ENCODE data around the gene CNTNAP2. TPM values are rescaled to one million over a fixed set of nuclear protein-coding genes. Genes with fewer than 3 reads are reported as not detected.

The CNTNAP2 gene
- total and polyA plus RNA-seq, 7 experiments from 2014 or later: 0.02 to 0.48 (median 0.24) TPM; not detected in 2

- DNase-seq (no peak), ATAC-seq (no peak)
- Histone ChIP-seq H3K4me3 (ENCODE audit: low read length) (no peak overlapping the region), H3K9me3 (ENCODE audit: control insufficient read depth in 2 of 3, low read length in 3 of 3) (no peaks in the 10 kb centered on the region), H3K27me3 (ENCODE audit: control insufficient read depth in 2 of 2, insufficient read depth in 2 of 2, low read length in 2 of 2) (no peaks in the 10 kb centered on the region), H3K36me3 (ENCODE audit: control insufficient read depth in 2 of 3, insufficient read depth in 3 of 3, low read length in 3 of 3) (no peaks in the 10 kb centered on the region), H3K27ac (ENCODE audit: low read depth, low read length) (no peak overlapping the region), H3K4me1 (ENCODE audit: control insufficient read depth in 2 of 2, insufficient read depth in 2 of 2, low read length in 2 of 2) (no peaks in the 10 kb centered on the region)
- ChIA-PET POLR2A (no interaction called here), CTCF (no interaction called here)
- intact Hi-C loops (cut with micrococcal nuclease): no loop called here
- peaks cover 0 to 8% (median 3%) of the 10 kb centered on the region in 11 donors for H3K9me3 Mint-ChIP-seq
- no peak overlapping the region for H3K27ac Mint-ChIP-seq
- no peak overlapping the region for H3K4me3 Mint-ChIP-seq
- H3K36me3 Mint-ChIP-seq: no peaks in the 10 kb centered on the region
- H3K4me1 Mint-ChIP-seq: no peaks in the 10 kb centered on the region
- no peaks in the 10 kb centered on the region for H3K27me3 Mint-ChIP-seq
Observed at GRCh38 chr7:147513451-147513850, 1396.8 kb downstream of the CNTNAP2 start.

GRCh38 chr7:147516391-147516790 is 1399.8 kb downstream of the CNTNAP2 start:
- Histone ChIP-seq H3K27ac (ENCODE audit: low read depth, low read length) (no peak overlapping the region), H3K4me3 (ENCODE audit: low read length) (no peak overlapping the region), H3K27me3 (ENCODE audit: control insufficient read depth in 2 of 2, insufficient read depth in 2 of 2, low read length in 2 of 2) (no peaks in the 10 kb centered on the region), H3K4me1 (ENCODE audit: control insufficient read depth in 2 of 2, insufficient read depth in 2 of 2, low read length in 2 of 2) (no peaks in the 10 kb centered on the region), H3K36me3 (ENCODE audit: control insufficient read depth in 2 of 3, insufficient read depth in 3 of 3, low read length in 3 of 3) (no peaks in the 10 kb centered on the region), H3K9me3 (ENCODE audit: control insufficient read depth in 2 of 3, low read length in 3 of 3) (peaks cover 0 to 6% (median 0%) of the 10 kb centered on the region in 3 experiments)
- intact Hi-C loops (cut with micrococcal nuclease): no loop called here
- Mint-ChIP-seq H3K27me3 (no peaks in the 10 kb centered on the region), H3K36me3 (no peaks in the 10 kb centered on the region), H3K27ac (no peak overlapping the region), H3K4me3 (no peak overlapping the region), H3K9me3 (peaks cover 0 to 6% (median 2%) of the 10 kb centered on the region in 11 donors), H3K4me1 (no peaks in the 10 kb centered on the region)
- ChIA-PET POLR2A (no interaction called here), CTCF (no interaction called here)
- DNase-seq: no peak
- ATAC-seq: no peak

GRCh38 chr7:147519062-147519461 is 1402.5 kb downstream of the CNTNAP2 start:
- Mint-ChIP-seq H3K4me3 (no peak overlapping the region), H3K27ac (no peak overlapping the region)
- CTCF ChIA-PET: no interaction called here

GRCh38 chr7:147523056-147523455 is 1406.5 kb downstream of the CNTNAP2 start:
- intact Hi-C loops (cut with micrococcal nuclease): no loop called here

More at GRCh38 chr7:147519062-147519461, 1402.5 kb downstream of the CNTNAP2 start:
- Mint-ChIP-seq H3K27me3 (no peaks in the 10 kb centered on the region), H3K36me3 (no peaks in the 10 kb centered on the region), H3K4me1 (no peaks in the 10 kb centered on the region), H3K9me3 (peaks cover 0 to 5% (median 2%) of the 10 kb centered on the region in 11 donors)
- Histone ChIP-seq H3K9me3 (ENCODE audit: control insufficient read depth in 2 of 3, low read length in 3 of 3) (peaks cover 0 to 6% (median 0%) of the 10 kb centered on the region in 3 experiments), H3K4me1 (ENCODE audit: control insufficient read depth in 2 of 2, insufficient read depth in 2 of 2, low read length in 2 of 2) (no peaks in the 10 kb centered on the region), H3K36me3 (ENCODE audit: control insufficient read depth in 2 of 3, insufficient read depth in 3 of 3, low read length in 3 of 3) (no peaks in the 10 kb centered on the region), H3K27ac (ENCODE audit: low read depth, low read length) (no peak overlapping the region), H3K4me3 (ENCODE audit: low read length) (no peak overlapping the region), H3K27me3 (ENCODE audit: control insufficient read depth in 2 of 2, insufficient read depth in 2 of 2, low read length in 2 of 2) (no peaks in the 10 kb centered on the region)
- no peak for DNase-seq
- ATAC-seq: no peak
- intact Hi-C loops (cut with micrococcal nuclease): no loop called here
- POLR2A ChIA-PET: no interaction called here

GRCh38 chr7:147524726-147525250 is 1408.2 kb downstream of the CNTNAP2 start:
- no peaks in the 10 kb centered on the region for H3K36me3 ChIP-seq (ENCODE audit: control insufficient read depth in 2 of 3, insufficient read depth in 3 of 3, low read length in 3 of 3)
- Mint-ChIP-seq H3K9me3 (peaks cover 0 to 7% (median 0%) of the 10 kb centered on the region in 11 donors), H3K36me3 (no peaks in the 10 kb centered on the region), H3K27ac (no peak overlapping the region), H3K4me1 (no peaks in the 10 kb centered on the region), H3K27me3 (no peaks in the 10 kb centered on the region), H3K4me3 (no peak overlapping the region)
- ATAC-seq (no peak), DNase-seq (no peak)
- peaks cover 0 to 6% (median 0%) of the 10 kb centered on the region in 3 experiments for H3K9me3 ChIP-seq (ENCODE audit: control insufficient read depth in 2 of 3, low read length in 3 of 3)
- H3K27me3 ChIP-seq (ENCODE audit: control insufficient read depth in 2 of 2, insufficient read depth in 2 of 2, low read length in 2 of 2): no peaks in the 10 kb centered on the region
- no peak overlapping the region for H3K27ac ChIP-seq (ENCODE audit: low read depth, low read length)
- no peak overlapping the region for H3K4me3 ChIP-seq (ENCODE audit: low read length)
- POLR2A ChIA-PET: no interaction called here
- CTCF ChIA-PET: no interaction called here
- H3K4me1 ChIP-seq (ENCODE audit: control insufficient read depth in 2 of 2, insufficient read depth in 2 of 2, low read length in 2 of 2): no peaks in the 10 kb centered on the region
- intact Hi-C loops (cut with micrococcal nuclease): no loop called here

More at GRCh38 chr7:147523056-147523455, 1406.5 kb downstream of the CNTNAP2 start:
- Histone ChIP-seq H3K36me3 (ENCODE audit: control insufficient read depth in 2 of 3, insufficient read depth in 3 of 3, low read length in 3 of 3) (no peaks in the 10 kb centered on the region), H3K9me3 (ENCODE audit: control insufficient read depth in 2 of 3, low read length in 3 of 3) (peaks cover 0 to 6% (median 0%) of the 10 kb centered on the region in 3 experiments), H3K4me3 (ENCODE audit: low read length) (no peak overlapping the region), H3K27me3 (ENCODE audit: control insufficient read depth in 2 of 2, insufficient read depth in 2 of 2, low read length in 2 of 2) (no peaks in the 10 kb centered on the region), H3K4me1 (ENCODE audit: control insufficient read depth in 2 of 2, insufficient read depth in 2 of 2, low read length in 2 of 2) (no peaks in the 10 kb centered on the region), H3K27ac (ENCODE audit: low read depth, low read length) (no peak overlapping the region)
- Mint-ChIP-seq H3K36me3 (no peaks in the 10 kb centered on the region), H3K4me3 (no peak overlapping the region), H3K27me3 (no peaks in the 10 kb centered on the region), H3K4me1 (no peaks in the 10 kb centered on the region), H3K27ac (no peak overlapping the region), H3K9me3 (peaks cover 0 to 7% (median 0%) of the 10 kb centered on the region in 11 donors)
- POLR2A ChIA-PET: no interaction called here
- CTCF ChIA-PET: no interaction called here
- ATAC-seq (no peak), DNase-seq (no peak)

GRCh38 chr7:147525325-147525724 is 1408.7 kb downstream of the CNTNAP2 start:
- Mint-ChIP-seq H3K4me1 (no peaks in the 10 kb centered on the region), H3K27me3 (no peaks in the 10 kb centered on the region), H3K4me3 (no peak overlapping the region), H3K36me3 (no peaks in the 10 kb centered on the region), H3K9me3 (peaks cover 0 to 7% (median 0%) of the 10 kb centered on the region in 11 donors), H3K27ac (peak overlapping the region in 1 of 9 donors; percentile 8)
- ChIA-PET CTCF (no interaction called here), POLR2A (no interaction called here)
- no peak overlapping the region for H3K27ac ChIP-seq (ENCODE audit: low read depth, low read length)
- H3K27me3 ChIP-seq (ENCODE audit: control insufficient read depth in 2 of 2, insufficient read depth in 2 of 2, low read length in 2 of 2): no peaks in the 10 kb centered on the region
- peaks cover 0 to 6% (median 0%) of the 10 kb centered on the region in 3 experiments for H3K9me3 ChIP-seq (ENCODE audit: control insufficient read depth in 2 of 3, low read length in 3 of 3)
- DNase-seq: no peak
- no peaks in the 10 kb centered on the region for H3K4me1 ChIP-seq (ENCODE audit: control insufficient read depth in 2 of 2, insufficient read depth in 2 of 2, low read length in 2 of 2)
- H3K4me3 ChIP-seq (ENCODE audit: low read length): no peak overlapping the region
- no peaks in the 10 kb centered on the region for H3K36me3 ChIP-seq (ENCODE audit: control insufficient read depth in 2 of 3, insufficient read depth in 3 of 3, low read length in 3 of 3)
- intact Hi-C loops (cut with micrococcal nuclease): no loop called here
- ATAC-seq: no peak

GRCh38 chr7:147535701-147536111 is 1419.1 kb downstream of the CNTNAP2 start:
- Histone ChIP-seq H3K36me3 (ENCODE audit: control insufficient read depth in 2 of 3, insufficient read depth in 3 of 3, low read length in 3 of 3) (no peaks in the 10 kb centered on the region), H3K27ac (ENCODE audit: low read depth, low read length) (no peak overlapping the region), H3K4me1 (ENCODE audit: control insufficient read depth in 2 of 2, insufficient read depth in 2 of 2, low read length in 2 of 2) (no peaks in the 10 kb centered on the region), H3K27me3 (ENCODE audit: control insufficient read depth in 2 of 2, insufficient read depth in 2 of 2, low read length in 2 of 2) (no peaks in the 10 kb centered on the region), H3K9me3 (ENCODE audit: control insufficient read depth in 2 of 3, low read length in 3 of 3) (no peaks in the 10 kb centered on the region), H3K4me3 (ENCODE audit: low read length) (no peak overlapping the region)
- Mint-ChIP-seq H3K27ac (no peak overlapping the region), H3K27me3 (no peaks in the 10 kb centered on the region), H3K9me3 (peaks cover 0 to 13% (median 2%) of the 10 kb centered on the region in 11 donors), H3K4me3 (no peak overlapping the region), H3K4me1 (no peaks in the 10 kb centered on the region), H3K36me3 (no peaks in the 10 kb centered on the region)
- no peak for ATAC-seq
- POLR2A ChIA-PET: no interaction called here
- intact Hi-C loops (cut with micrococcal nuclease): no loop called here
- DNase-seq: no peak
- CTCF ChIA-PET: no interaction called here
